ENCODE measurements around the gene RELN.

RELN gene

GRCh38 chr7:103811290-103811689, 178.2 kb downstream of the RELN start:
- no peaks in the 10 kb centered on the region for H4K20me1 ChIP-seq (ENCODE audit: insufficient read depth, low read length, poor library complexity, severe bottlenecking)
- no peak for TF ChIP-seq EZH2phosphoT487 (IDR thresholded peaks at IDR 0.05; ENCODE audit: borderline replicate concordance)
- TF ChIP-seq, protein P1, sequence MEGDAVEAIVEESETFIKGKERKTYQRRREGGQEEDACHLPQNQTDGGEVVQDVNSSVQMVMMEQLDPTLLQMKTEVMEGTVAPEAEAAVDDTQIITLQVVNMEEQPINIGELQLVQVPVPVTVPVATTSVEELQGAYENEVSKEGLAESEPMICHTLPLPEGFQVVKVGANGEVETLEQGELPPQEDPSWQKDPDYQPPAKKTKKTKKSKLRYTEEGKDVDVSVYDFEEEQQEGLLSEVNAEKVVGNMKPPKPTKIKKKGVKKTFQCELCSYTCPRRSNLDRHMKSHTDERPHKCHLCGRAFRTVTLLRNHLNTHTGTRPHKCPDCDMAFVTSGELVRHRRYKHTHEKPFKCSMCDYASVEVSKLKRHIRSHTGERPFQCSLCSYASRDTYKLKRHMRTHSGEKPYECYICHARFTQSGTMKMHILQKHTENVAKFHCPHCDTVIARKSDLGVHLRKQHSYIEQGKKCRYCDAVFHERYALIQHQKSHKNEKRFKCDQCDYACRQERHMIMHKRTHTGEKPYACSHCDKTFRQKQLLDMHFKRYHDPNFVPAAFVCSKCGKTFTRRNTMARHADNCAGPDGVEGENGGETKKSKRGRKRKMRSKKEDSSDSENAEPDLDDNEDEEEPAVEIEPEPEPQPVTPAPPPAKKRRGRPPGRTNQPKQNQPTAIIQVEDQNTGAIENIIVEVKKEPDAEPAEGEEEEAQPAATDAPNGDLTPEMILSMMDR (conservative IDR thresholded peaks at IDR 0.05; ENCODE audit: low read length) = no peak

GRCh38 chr7:103810112-103810744, 179.2 kb downstream of the RELN start:
- no peak overlapping the region for H2AFZ ChIP-seq (ENCODE audit: low read length)

More at GRCh38 chr7:103811290-103811689, 178.2 kb downstream of the RELN start:
- Histone ChIP-seq H3K4me2 (ENCODE audit: low read depth, low read length, poor library complexity, severe bottlenecking) (no peak overlapping the region), H3K9me3 (ENCODE audit: insufficient read depth, low read depth, low read length) (no peaks in the 10 kb centered on the region), H3F3A (ENCODE audit: low read depth) (no peaks in the 10 kb centered on the region), H3K79me2 (ENCODE audit: insufficient read depth, low read length) (no peaks in the 10 kb centered on the region), H3K4me1 (ENCODE audit: insufficient read depth, low read length, poor library complexity, severe bottlenecking) (no peaks in the 10 kb centered on the region), H3K4me3 (ENCODE audit: low read length, poor library complexity, severe bottlenecking) (no peak overlapping the region), H2AFZ (ENCODE audit: low read length) (no peak overlapping the region), H3K9ac (ENCODE audit: low read depth, low read length, poor library complexity, severe bottlenecking) (no peak overlapping the region), H3K27me3 (ENCODE audit: insufficient read depth, low read length, poor library complexity, severe bottlenecking) (no peaks in the 10 kb centered on the region), H3K36me3 (ENCODE audit: insufficient read depth, low read length) (no peaks in the 10 kb centered on the region), H3K9me2 (replicated peaks; ENCODE audit: low read depth, low read length) (no peaks in the 10 kb centered on the region)

GRCh38 chr7:103809229-103809994, 180.0 kb downstream of the RELN start:
- Histone ChIP-seq H3K4me2 (ENCODE audit: low read depth, low read length, poor library complexity, severe bottlenecking) (no peak overlapping the region), H2AFZ (ENCODE audit: low read length) (no peak overlapping the region), H3K36me3 (ENCODE audit: insufficient read depth, low read length) (no peaks in the 10 kb centered on the region), H3K9ac (ENCODE audit: low read depth, low read length, poor library complexity, severe bottlenecking) (no peak overlapping the region), H3K4me3 (ENCODE audit: low read length, poor library complexity, severe bottlenecking) (no peak overlapping the region), H3K27me3 (ENCODE audit: insufficient read depth, low read length, poor library complexity, severe bottlenecking) (no peaks in the 10 kb centered on the region), H4K20me1 (ENCODE audit: insufficient read depth, low read length, poor library complexity, severe bottlenecking) (no peaks in the 10 kb centered on the region), H3K79me2 (ENCODE audit: insufficient read depth, low read length) (no peaks in the 10 kb centered on the region), H3K9me3 (ENCODE audit: insufficient read depth, low read depth, low read length) (no peaks in the 10 kb centered on the region), H3K9me2 (replicated peaks; ENCODE audit: low read depth, low read length) (no peaks in the 10 kb centered on the region), H3F3A (ENCODE audit: low read depth) (no peaks in the 10 kb centered on the region), H3K4me1 (ENCODE audit: insufficient read depth, low read length, poor library complexity, severe bottlenecking) (no peaks in the 10 kb centered on the region)
- TF ChIP-seq, protein P1 (conservative IDR thresholded peaks at IDR 0.05; ENCODE audit: low read length) = no peak
- TF ChIP-seq EZH2phosphoT487 (IDR thresholded peaks at IDR 0.05; ENCODE audit: borderline replicate concordance) = no peak

More at GRCh38 chr7:103810112-103810744, 179.2 kb downstream of the RELN start:
- no peaks in the 10 kb centered on the region for H4K20me1 ChIP-seq (ENCODE audit: insufficient read depth, low read length, poor library complexity, severe bottlenecking)
- no peak overlapping the region for H3K9ac ChIP-seq (ENCODE audit: low read depth, low read length, poor library complexity, severe bottlenecking)
- H3K27me3 ChIP-seq (ENCODE audit: insufficient read depth, low read length, poor library complexity, severe bottlenecking) = no peaks in the 10 kb centered on the region
- no peaks in the 10 kb centered on the region for H3K4me1 ChIP-seq (ENCODE audit: insufficient read depth, low read length, poor library complexity, severe bottlenecking)
- no peaks in the 10 kb centered on the region for H3K36me3 ChIP-seq (ENCODE audit: insufficient read depth, low read length)
- no peaks in the 10 kb centered on the region for H3F3A ChIP-seq (ENCODE audit: low read depth)
- H3K9me2 ChIP-seq (replicated peaks; ENCODE audit: low read depth, low read length) = no peaks in the 10 kb centered on the region
- no peaks in the 10 kb centered on the region for H3K79me2 ChIP-seq (ENCODE audit: insufficient read depth, low read length)
- no peak for TF ChIP-seq EZH2phosphoT487 (IDR thresholded peaks at IDR 0.05; ENCODE audit: borderline replicate concordance)
- TF ChIP-seq, protein P1 (conservative IDR thresholded peaks at IDR 0.05; ENCODE audit: low read length) = no peak
- no peak overlapping the region for H3K4me2 ChIP-seq (ENCODE audit: low read depth, low read length, poor library complexity, severe bottlenecking)
- H3K4me3 ChIP-seq (ENCODE audit: low read length, poor library complexity, severe bottlenecking) = no peak overlapping the region
- H3K9me3 ChIP-seq (ENCODE audit: insufficient read depth, low read depth, low read length) = no peaks in the 10 kb centered on the region
